ENCODE data around the gene KDF1. TPM values are rescaled to one million over a fixed set of nuclear protein-coding genes. Genes with fewer than 3 reads are reported as not detected.

Gene KDF1
- total and polyA plus RNA-seq, 12 donors, result 0.15 to 0.26 (median 0.22) TPM; not detected in 7

DNA sequence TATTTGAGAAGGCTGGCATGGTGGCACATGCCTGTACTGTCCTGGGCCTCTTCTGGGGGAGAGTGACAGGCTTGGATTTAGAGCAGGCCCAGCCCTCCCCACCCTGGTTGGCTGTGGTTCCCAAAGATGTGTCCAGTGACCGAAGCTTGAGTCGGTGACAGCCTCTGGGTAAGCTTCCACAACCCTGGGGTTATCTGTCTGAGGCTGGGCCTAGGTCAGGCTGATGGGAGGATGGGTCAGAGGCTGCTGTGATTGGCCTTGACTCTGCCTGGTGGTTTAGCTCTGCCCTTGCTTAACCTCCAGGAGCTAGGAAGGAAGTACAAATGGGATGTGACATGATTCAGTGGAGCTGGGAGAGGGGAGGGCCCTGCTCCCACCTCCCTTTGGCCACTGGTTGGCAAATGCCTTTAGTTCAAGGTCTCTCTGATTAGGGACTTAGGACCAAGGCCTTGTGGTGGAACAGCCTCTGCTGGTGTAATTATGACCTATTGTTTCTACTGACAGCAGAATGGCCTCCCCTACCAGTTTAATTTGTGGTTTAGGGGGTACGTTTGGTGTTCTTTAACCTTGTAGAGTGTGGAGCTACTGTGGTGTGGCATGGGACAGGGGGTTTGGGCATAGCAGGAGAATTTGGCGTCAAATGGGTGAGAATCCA lies 22.1 kb downstream of the KDF1 start:
- TF ChIP-seq, protein P1, sequence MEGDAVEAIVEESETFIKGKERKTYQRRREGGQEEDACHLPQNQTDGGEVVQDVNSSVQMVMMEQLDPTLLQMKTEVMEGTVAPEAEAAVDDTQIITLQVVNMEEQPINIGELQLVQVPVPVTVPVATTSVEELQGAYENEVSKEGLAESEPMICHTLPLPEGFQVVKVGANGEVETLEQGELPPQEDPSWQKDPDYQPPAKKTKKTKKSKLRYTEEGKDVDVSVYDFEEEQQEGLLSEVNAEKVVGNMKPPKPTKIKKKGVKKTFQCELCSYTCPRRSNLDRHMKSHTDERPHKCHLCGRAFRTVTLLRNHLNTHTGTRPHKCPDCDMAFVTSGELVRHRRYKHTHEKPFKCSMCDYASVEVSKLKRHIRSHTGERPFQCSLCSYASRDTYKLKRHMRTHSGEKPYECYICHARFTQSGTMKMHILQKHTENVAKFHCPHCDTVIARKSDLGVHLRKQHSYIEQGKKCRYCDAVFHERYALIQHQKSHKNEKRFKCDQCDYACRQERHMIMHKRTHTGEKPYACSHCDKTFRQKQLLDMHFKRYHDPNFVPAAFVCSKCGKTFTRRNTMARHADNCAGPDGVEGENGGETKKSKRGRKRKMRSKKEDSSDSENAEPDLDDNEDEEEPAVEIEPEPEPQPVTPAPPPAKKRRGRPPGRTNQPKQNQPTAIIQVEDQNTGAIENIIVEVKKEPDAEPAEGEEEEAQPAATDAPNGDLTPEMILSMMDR (IDR thresholded peaks at IDR 0.05), result no peak
- ATAC-seq (peak; percentile 59 to 85 (median 76)), DNase-seq (peak; percentile 37)
- Histone ChIP-seq H3K9me3 (no peaks in the 10 kb centered on the region), H3K36me3 (peaks cover 0 to 66% (median 25%) of the 10 kb centered on the region in 9 donors), H3K27me3 (no peaks in the 10 kb centered on the region), H3K4me1 (peaks cover 5 to 37% (median 21%) of the 10 kb centered on the region in 9 donors), H3K27ac (peak overlapping the region in 9 of 10 donors; percentile 7 to 79 (median 67)), H3K4me3 (no peak overlapping the region)
- WGBS, 2 donors, result 60 to 64% methylated on average over 4 of the region's 4 CpGs
- intact Hi-C loops (cut with DNase I), result no loop called here

DNA sequence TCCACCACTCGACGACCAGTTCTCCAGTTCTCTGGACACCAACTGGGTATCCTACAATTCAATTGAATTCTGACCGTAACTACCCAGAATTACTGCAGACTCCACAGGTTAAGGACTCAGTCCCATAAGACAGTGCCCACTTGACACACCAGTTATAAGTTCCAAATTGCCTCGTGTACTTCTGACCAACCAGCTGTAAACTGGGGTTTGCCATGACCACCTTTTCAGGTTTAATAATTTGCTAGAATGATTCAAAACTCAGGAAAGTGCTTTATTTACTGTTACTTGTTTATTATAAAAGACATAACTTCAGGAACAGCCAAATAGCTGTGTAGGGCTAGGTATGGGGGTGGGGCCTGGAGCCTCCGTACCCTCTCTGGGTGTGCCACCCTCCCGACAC lies 23.4 kb downstream of the KDF1 start:
- Histone ChIP-seq H3K4me1 (peaks cover 5 to 33% (median 22%) of the 10 kb centered on the region in 9 donors), H3K9me3 (no peaks in the 10 kb centered on the region), H3K27me3 (no peaks in the 10 kb centered on the region), H3K4me3 (no peak overlapping the region), H3K36me3 (peaks cover 0 to 66% (median 12%) of the 10 kb centered on the region in 9 donors), H3K27ac (peak overlapping the region in 1 of 10 donors; percentile 30)
- intact Hi-C loops (cut with DNase I), result no loop called here
- no peak for ATAC-seq
- TF ChIP-seq, protein P1 (IDR thresholded peaks at IDR 0.05), result no peak
- DNase-seq, result no peak
- WGBS, 2 donors, result 81 to 87% methylated on average over 6 of the region's 6 CpGs

DNA sequence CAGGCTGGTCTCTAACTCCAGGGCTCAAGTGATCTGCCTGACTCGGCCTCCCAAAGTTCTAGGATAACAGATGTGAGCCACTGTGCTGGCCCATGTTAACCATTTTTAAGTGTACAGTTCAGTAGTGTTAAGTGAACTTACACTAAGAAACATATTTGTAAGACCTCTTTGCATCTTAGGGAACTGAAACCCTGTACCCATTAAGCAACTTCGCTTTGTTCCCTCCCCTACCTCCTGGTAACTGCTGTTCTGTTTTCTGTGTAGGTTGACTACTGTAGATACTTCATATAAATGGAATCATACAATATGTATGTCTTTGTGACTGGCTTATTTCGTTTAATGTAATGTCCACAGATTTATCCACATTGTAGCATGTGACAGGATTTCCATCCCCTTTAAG lies 27.7 kb downstream of the KDF1 start:
- no peak for DNase-seq
- intact Hi-C loops (cut with DNase I), result no loop called here
- Histone ChIP-seq H3K4me3 (no peak overlapping the region), H3K4me1 (peaks cover 0 to 7% (median 2%) of the 10 kb centered on the region in 9 donors), H3K27me3 (no peaks in the 10 kb centered on the region), H3K9me3 (no peaks in the 10 kb centered on the region), H3K27ac (no peak overlapping the region), H3K36me3 (peaks cover 0 to 92% (median 11%) of the 10 kb centered on the region in 9 donors)
- WGBS, 2 donors, result 87 to 89% methylated on average over 3 of the region's 3 CpGs
- no peak for ATAC-seq
- TF ChIP-seq, protein P1 (IDR thresholded peaks at IDR 0.05), result no peak

DNA sequence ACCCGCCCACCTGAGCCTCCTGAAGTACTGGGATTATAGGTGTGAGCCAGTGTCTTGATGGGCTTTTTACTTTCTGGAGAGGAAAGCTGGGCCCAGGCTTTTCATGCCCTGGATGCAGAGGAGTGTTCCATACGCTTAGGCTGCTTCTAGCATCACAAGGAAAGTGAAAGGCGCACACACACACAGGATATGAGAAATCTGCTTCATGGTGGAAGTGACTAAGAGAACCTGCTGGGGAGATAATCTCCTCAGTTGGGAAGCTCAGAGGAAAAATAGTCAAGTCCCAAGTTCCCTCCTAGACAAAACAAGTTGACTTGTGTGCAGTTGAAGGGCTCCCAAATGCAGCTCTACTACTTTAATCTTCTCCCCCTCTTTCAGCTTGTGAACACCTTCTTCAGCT lies 36.6 kb downstream of the KDF1 start:
- no peaks in the 10 kb centered on the region for H3K27me3 ChIP-seq
- peaks cover 7 to 28% (median 22%) of the 10 kb centered on the region in 9 donors for H3K4me1 ChIP-seq
- H3K4me3 ChIP-seq, result no peak overlapping the region
- ATAC-seq, result no peak
- H3K27ac ChIP-seq, result peak overlapping the region in 1 of 10 donors; percentile 8
- no peaks in the 10 kb centered on the region for H3K9me3 ChIP-seq
- WGBS, 2 donors, result 90 to 92% methylated on average over 3 of the region's 3 CpGs
- peaks cover 0 to 58% (median 21%) of the 10 kb centered on the region in 9 donors for H3K36me3 ChIP-seq
- DNase-seq, result no peak
- TF ChIP-seq, protein P1 (IDR thresholded peaks at IDR 0.05), result no peak
- intact Hi-C loops (cut with DNase I), result loop anchor here in 1 of 10 donors (5.0 kb wide), 1 partner anchor 74 kb away; no protein-coding TSS in a partner anchor

Data from heart right ventricle (tissue), 16 donors.